NCI-H1930 (cell line): ENCODE results near the gene KIF26B.
"Not testable (repeated sequence)": the region's sequence is repeated elsewhere in the genome, so short reads cannot be mapped to it uniquely, and the experiment has no call there.

ENCODE experiments used
- DNase-seq, 2 experiments: peaks; one replicate each; lab custom pipeline; 2025; lab: John Stamatoyannopoulos, UW

The KIF26B gene

DNA sequence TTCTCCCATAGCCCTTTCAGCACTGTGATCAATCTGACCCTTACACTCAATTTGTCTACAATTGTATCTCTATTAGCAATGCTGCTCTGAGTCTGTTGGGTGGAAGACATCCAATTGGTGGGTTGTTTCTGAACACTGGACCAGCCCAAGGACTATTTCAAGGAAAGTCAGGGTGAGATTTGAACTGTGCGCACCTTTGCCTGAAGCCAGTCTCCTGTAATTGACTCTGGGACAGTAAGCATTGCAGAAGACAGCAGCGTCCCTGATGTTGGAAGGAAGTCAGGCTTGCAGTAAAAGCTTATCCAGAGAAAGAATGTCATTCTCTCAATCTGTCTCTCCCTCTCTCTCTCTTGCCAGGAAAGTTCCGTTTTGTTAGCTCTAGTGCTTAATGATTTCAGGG, 233.9 kb downstream of the KIF26B start:
- no peak for DNase-seq

DNA sequence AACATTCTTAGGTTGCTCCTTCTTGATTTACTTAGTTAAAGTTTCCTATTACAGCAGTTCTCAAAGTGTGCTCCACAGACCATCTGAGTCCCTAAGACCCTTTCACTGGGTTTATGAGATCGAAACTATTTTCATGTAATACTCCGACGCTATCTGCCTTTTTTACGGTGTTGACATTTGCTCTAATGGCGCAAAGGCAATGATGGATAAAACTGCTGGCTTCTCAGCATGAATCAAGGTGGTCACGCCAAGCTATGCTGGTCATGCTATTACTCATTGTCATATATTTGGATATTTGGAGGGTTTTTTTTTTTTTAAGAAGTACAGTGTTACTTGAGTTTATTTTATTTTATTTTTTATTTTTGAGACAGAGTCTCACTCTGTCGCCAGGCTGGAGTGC, 235.1 kb downstream of the KIF26B start:
- no peak for DNase-seq

GRCh38 chr1:245390975-245391374, 236.2 kb downstream of the KIF26B start:
- DNase-seq = no peak

DNA sequence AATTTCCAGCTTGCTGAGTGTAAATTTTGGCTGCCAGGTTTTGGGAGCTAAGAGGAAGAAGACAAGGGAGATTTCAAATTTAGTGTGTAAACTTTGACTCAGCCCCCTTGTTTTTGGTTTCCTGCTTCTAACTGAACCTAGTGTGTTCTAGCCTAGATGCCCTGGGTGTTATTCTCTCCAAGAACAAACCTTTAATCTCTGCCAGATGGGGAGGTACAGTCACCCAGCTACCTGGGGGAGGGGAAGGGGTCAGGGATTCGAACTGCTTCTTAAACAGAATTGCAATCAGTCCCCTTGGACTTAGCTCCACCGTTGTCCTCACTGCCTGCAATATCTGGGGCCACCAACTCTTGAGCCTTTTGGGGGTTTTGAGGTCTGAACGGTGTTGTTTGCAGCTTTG, 238.9 kb downstream of the KIF26B start:
- no peak for DNase-seq

- DNase-seq = no peak
Observed at GRCh38 chr1:245395680-245396079, 240.9 kb downstream of the KIF26B start.

GRCh38 chr1:245396615-245397014, 241.8 kb downstream of the KIF26B start:
- no peak for DNase-seq

- DNase-seq = no peak
Observed at GRCh38 chr1:245397771-245398170, 243.0 kb downstream of the KIF26B start.

- no peak for DNase-seq
Observed at GRCh38 chr1:245398180-245398579, 243.4 kb downstream of the KIF26B start.

GRCh38 chr1:245401881-245402587, 247.2 kb downstream of the KIF26B start:
- DNase-seq = no peak

GRCh38 chr1:245402998-245403397, 248.2 kb downstream of the KIF26B start:
- not testable (repeated sequence) for DNase-seq

DNA sequence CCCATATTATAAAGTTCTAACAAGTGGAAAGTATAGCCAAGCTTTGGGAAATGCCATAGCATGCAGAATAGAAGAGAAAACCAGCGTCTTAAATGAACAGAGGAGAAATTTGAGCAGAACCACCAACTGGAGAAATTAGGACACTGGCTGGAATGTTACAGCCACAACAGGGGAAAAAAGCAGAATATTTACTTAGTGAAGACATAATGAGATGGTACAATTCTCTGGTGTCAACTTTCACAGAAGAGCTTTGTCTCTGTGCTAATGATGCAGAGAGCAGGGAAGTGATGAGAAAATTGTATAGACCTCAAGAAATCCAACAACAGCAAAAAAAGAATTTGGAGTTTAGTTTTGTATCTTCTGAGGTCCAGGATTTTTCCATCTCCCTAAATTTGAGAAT, 249.7 kb downstream of the KIF26B start:
- no peak for DNase-seq

DNA sequence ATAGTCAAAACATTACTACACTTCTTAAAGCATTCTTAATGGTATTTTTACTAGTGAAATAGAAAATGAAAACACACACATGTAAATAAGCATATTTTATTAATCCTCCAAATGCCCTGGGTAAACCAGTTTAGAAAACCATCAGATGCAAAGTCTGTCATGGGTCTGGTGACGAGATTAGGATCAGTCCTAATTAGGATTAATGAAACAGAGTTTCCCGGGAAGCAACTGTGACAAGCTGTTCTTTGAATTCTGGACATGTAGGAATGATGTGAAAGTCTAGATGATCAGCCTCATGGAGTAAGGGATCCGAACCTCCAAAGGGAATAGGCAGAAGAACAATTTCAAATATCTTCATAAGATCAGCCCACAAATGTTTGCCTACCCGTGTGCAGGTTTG, 250.2 kb downstream of the KIF26B start:
- no peak for DNase-seq

- no peak for DNase-seq
Observed at GRCh38 chr1:245406426-245406825, 251.6 kb downstream of the KIF26B start.

- no peak for DNase-seq
Observed at GRCh38 chr1:245407983-245408382, 253.2 kb downstream of the KIF26B start.

GRCh38 chr1:245409341-245410195, 254.8 kb downstream of the KIF26B start:
- no peak for DNase-seq

DNA sequence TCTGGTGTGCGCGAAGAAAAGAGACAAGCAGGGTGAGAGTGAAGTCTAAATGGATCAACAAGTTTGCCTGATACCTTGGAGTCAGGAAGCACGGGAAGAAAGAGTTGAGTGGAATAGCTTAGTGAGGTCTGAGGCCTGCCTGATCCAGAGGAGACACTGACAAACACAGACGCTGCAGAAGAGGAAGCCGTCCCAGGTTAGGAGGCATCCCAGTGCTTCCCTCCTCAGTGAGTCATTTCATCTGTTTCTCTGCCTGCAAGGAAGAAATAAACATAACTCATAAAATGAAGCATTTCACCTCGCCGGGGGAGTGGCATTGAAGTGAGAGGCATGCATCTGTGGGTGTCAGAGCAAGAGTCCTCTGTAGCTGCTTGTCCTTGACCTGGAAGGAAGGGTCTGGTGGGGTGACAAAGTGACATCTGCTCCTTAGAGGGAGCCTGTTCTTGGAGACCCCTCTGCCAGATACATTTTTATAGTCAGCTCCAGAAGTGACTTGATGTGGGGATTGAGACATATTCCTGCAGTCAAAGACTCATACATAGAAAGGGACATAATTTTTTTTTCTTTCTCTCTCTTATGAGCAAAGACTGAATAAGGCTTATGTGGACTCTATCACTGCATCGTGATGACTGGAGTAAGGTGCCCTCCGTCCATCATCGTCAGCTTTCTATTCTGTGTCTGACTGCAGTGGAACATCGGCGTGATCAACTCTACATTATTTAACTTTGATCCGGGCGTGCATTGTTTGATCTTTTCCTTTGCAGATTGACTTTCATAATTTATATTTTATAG, 256.7 kb downstream of the KIF26B start:
- no peak for DNase-seq

- DNase-seq = no peak
Observed at GRCh38 chr1:245412306-245412705, 257.5 kb downstream of the KIF26B start.

DNA sequence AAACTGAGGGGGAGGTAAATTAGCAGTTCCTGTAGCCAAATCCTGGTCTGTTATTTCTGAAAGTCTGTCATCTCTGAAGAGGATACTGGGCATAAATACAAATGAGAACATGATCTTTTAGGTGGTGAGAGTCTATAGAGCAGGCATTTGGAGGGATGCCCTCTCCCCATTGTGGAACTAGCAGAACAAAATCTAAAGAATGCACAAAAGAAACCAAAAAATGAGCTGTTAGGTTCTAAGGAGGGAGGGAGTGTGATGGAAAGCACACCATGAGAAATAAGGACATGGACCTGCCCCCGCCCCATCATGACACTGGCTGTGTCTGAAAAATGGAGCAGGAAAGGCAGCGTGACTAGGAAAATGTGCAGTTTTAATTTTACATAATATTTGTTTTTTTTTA, 262.0 kb downstream of the KIF26B start:
- no peak for DNase-seq

DNA sequence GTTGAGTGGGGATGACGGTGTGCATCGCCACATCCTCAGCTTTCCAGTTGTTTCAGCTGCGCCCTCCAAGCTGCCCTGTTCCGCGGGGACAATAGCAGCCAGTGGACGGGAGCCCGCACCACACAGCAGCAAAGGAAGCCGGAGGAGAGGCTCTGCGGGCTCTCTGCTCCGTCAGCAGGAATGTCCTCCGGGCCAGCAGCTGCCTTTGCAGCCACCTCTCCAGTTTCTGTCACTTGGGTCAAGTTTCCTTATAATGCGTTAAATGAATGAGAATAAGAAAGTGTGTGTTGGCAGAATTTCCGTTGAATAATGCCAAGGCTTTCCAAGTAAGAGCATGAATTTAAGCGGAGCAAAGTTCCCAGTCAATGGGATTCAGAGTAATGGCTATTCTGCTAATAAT, 263.3 kb downstream of the KIF26B start:
- no peak for DNase-seq

DNA sequence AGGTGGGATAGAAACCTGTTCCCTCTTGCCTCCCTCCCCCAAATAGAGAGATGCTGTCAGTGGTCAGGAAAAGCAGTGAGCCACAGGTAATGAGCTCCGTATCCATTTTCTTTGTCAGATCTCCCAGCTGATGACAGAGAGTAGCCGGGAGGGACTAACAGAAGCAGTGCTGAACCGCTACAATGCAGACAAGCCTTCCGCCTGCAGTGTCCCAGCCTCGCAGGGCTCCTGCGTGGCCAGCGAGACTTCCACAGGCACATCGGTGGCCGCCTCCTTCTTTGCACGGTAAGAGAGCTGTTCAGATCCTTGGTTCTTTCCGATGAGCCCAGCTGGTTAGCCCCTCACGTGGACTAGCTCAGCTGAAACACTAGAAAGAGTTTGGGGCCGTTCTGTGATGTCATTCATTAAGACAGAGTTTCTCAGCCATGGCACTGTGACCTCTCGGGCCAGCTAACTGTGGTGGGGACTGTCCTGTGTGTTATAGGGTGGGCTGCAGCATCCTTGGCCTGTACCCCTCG, 264.7 kb downstream of the KIF26B start:
- DNase-seq = no peak

DNA sequence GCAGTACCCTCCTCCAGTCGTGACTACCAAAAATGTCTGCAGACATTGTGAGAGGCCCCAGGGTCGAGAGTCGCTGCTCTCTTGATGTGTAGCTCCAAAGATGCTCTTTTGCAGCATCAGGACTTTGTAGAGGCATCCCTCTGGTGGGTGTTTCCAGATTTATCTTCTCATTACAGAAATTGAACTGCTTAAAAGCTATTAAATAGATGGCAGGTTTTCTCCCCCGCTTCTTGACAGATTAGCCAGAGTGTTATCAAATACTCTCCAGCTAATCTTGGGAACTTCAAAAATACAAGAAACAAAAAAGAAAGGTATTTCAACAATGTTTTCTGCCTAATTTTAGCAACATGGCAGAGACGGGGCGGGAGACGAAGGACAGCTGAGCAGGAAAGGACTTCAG, 265.2 kb downstream of the KIF26B start:
- no peak for DNase-seq

GRCh38 chr1:245420926-245421325, 266.1 kb downstream of the KIF26B start:
- DNase-seq = no peak
